ENCODE data around the gene GALNT17. TPM values are rescaled to one million over a fixed set of nuclear protein-coding genes. Genes with fewer than 3 reads are reported as not detected.

The GALNT17 gene
- total RNA-seq, 2 donors from 2014 or later = not detected

- ATAC-seq (peak in 1 of 2 donors; percentile 28), DNase-seq (ENCODE audit: low spot score) (no peak)
- Mint-ChIP-seq H3K27me3 (no peaks in the 10 kb centered on the region), H3K9me3 (peaks cover 12% of the 10 kb centered on the region), H3K27ac (no peak overlapping the region), H3K4me1 (ENCODE audit: low read depth in 2 of 2) (no peaks in the 10 kb centered on the region), H3K4me3 (no peak overlapping the region), H3K36me3 (no peaks in the 10 kb centered on the region)
Observed at GRCh38 chr7:71661671-71662224, 529.8 kb downstream of the GALNT17 start.

DNA sequence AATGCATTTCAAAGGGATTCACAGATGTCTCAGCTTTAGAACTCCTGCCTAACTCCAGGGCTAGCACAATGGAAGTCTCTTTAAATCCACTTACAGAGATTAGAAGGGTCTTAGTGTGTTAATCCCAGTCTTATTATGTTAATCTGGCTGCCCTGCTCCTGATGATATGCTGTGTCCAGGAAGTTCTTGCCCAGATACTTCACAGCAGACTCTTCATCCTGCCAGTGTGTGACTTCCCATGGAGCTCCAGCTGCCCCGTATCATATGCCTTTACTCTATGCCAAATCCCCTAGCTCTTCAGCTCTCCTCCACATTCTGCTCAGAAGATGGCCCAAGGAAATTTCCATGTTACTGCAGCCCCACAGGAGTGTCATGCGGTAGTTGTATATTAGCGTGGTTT lies 533.8 kb downstream of the GALNT17 start:
- H3K27me3 Mint-ChIP-seq = no peaks in the 10 kb centered on the region
- H3K27ac Mint-ChIP-seq = no peak overlapping the region
- ATAC-seq (no peak), DNase-seq (ENCODE audit: low spot score) (no peak)
- no peaks in the 10 kb centered on the region for H3K4me1 Mint-ChIP-seq (ENCODE audit: low read depth in 2 of 2)
- H3K36me3 Mint-ChIP-seq = no peaks in the 10 kb centered on the region
- no peak overlapping the region for H3K4me3 Mint-ChIP-seq
- H3K9me3 Mint-ChIP-seq = peaks cover 7% of the 10 kb centered on the region

- Mint-ChIP-seq H3K9me3 (peaks cover 3% of the 10 kb centered on the region), H3K27me3 (no peaks in the 10 kb centered on the region), H3K36me3 (no peaks in the 10 kb centered on the region), H3K4me1 (ENCODE audit: low read depth in 2 of 2) (no peaks in the 10 kb centered on the region), H3K27ac (no peak overlapping the region), H3K4me3 (no peak overlapping the region)
- DNase-seq (ENCODE audit: low spot score) (no peak), ATAC-seq (no peak)
Observed at GRCh38 chr7:71668572-71668971, 536.6 kb downstream of the GALNT17 start.

GRCh38 chr7:71679480-71679879 lies 547.5 kb downstream of the GALNT17 start:
- Mint-ChIP-seq H3K36me3 (no peaks in the 10 kb centered on the region), H3K4me3 (no peak overlapping the region), H3K9me3 (no peaks in the 10 kb centered on the region), H3K27me3 (no peaks in the 10 kb centered on the region), H3K4me1 (ENCODE audit: low read depth in 2 of 2) (no peaks in the 10 kb centered on the region), H3K27ac (no peak overlapping the region)
- no peak for DNase-seq (ENCODE audit: low spot score)
- no peak for ATAC-seq

GRCh38 chr7:71682181-71682580 lies 550.2 kb downstream of the GALNT17 start:
- Mint-ChIP-seq H3K4me1 (ENCODE audit: low read depth in 2 of 2) (no peaks in the 10 kb centered on the region), H3K27ac (no peak overlapping the region), H3K9me3 (no peaks in the 10 kb centered on the region), H3K27me3 (no peaks in the 10 kb centered on the region), H3K4me3 (no peak overlapping the region), H3K36me3 (no peaks in the 10 kb centered on the region)
- DNase-seq (ENCODE audit: low spot score) (no peak), ATAC-seq (no peak)

DNA sequence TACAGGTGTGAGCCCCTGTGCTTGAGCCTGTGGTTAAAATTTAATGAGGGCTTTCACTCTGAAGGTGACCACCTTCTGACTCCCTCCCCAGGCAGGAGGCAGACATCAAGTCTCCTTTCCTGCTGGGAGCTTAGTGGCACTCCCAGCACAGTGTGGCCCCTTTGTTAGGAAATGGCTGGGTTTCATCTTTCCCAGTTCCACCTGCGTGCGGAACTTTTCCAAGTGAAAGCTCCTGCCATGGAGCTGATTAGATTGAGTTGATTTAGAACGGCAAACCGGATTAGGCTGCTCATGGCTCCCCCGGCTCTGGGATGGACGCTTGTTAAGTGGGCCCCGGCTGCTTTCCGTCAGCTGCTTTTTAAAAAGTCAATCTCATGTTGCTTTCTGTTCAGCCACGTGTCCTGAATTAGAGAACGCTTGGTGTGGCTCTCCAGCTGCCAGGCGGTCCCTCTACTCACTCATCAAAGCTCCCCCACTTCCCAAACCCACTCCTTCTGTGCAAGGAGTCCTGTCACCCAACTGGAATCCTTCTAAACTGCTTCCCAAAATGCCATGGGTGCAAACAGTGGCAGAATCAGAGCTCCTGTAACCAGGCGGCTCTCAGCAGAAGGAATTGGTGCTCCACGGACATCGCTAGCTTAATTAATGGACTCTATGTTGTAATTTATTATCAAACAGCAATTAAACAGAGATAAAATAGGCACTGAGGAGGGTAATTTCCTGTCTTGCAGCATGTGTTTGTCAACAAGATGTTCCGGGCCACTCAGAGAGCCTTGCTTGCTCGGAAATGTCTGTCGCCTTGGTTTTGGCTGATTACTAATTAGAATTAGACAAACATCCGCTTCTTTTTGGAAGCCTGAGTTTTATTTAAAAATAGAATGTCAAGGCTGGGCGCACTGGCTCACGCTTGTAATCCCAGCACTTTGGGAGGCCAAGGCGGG lies 551.2 kb downstream of the GALNT17 start:
- Mint-ChIP-seq H3K27ac (no peak overlapping the region), H3K4me3 (no peak overlapping the region), H3K27me3 (no peaks in the 10 kb centered on the region), H3K36me3 (no peaks in the 10 kb centered on the region), H3K9me3 (no peaks in the 10 kb centered on the region), H3K4me1 (ENCODE audit: low read depth in 2 of 2) (no peaks in the 10 kb centered on the region)
- no peak for DNase-seq (ENCODE audit: low spot score)
- no peak for ATAC-seq

GRCh38 chr7:71687286-71687685 lies 555.3 kb downstream of the GALNT17 start:
- H3K9me3 Mint-ChIP-seq = no peaks in the 10 kb centered on the region
- no peaks in the 10 kb centered on the region for H3K36me3 Mint-ChIP-seq
- ATAC-seq (no peak), DNase-seq (ENCODE audit: low spot score) (no peak)
- no peaks in the 10 kb centered on the region for H3K4me1 Mint-ChIP-seq (ENCODE audit: low read depth in 2 of 2)
- no peak overlapping the region for H3K4me3 Mint-ChIP-seq
- H3K27ac Mint-ChIP-seq = no peak overlapping the region
- no peaks in the 10 kb centered on the region for H3K27me3 Mint-ChIP-seq

GRCh38 chr7:71687831-71688599 lies 556.1 kb downstream of the GALNT17 start:
- Mint-ChIP-seq H3K27me3 (no peaks in the 10 kb centered on the region), H3K4me3 (no peak overlapping the region), H3K4me1 (ENCODE audit: low read depth in 2 of 2) (no peaks in the 10 kb centered on the region), H3K27ac (no peak overlapping the region), H3K36me3 (no peaks in the 10 kb centered on the region), H3K9me3 (no peaks in the 10 kb centered on the region)
- DNase-seq (ENCODE audit: low spot score) (no peak), ATAC-seq (no peak)

DNA sequence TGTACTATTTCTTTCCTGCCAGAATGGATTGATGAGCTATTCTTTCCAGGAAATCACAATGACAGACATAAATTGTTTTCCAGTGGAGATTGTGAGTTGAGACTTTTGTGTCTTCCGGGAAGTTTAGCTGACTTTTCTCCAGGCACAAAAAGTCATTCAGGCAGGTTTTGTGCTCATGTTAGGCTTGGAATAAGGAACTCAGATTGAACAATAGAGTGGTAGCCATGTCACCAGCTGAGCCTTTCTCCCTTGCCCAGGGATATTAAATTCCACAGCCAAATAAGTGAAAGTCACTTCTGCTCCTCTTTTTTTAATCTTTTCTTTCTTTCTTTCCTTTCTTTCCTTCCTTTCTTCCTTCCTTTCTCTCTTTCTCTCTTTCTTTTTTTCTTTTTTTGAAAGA lies 559.6 kb downstream of the GALNT17 start:
- Mint-ChIP-seq H3K36me3 (no peaks in the 10 kb centered on the region), H3K27ac (no peak overlapping the region)

GRCh38 chr7:71694665-71695064 lies 562.7 kb downstream of the GALNT17 start:
- ATAC-seq = no peak
- Mint-ChIP-seq H3K27ac (no peak overlapping the region), H3K27me3 (no peaks in the 10 kb centered on the region), H3K9me3 (peaks cover 5% of the 10 kb centered on the region), H3K4me1 (ENCODE audit: low read depth in 2 of 2) (no peaks in the 10 kb centered on the region), H3K4me3 (no peak overlapping the region), H3K36me3 (no peaks in the 10 kb centered on the region)
- DNase-seq (ENCODE audit: low spot score) = no peak

More for the DNA sequence above, 559.6 kb downstream of the GALNT17 start:
- Mint-ChIP-seq H3K4me1 (ENCODE audit: low read depth in 2 of 2) (no peaks in the 10 kb centered on the region), H3K27me3 (no peaks in the 10 kb centered on the region), H3K9me3 (no peaks in the 10 kb centered on the region), H3K4me3 (no peak overlapping the region)
- ATAC-seq (no peak), DNase-seq (ENCODE audit: low spot score) (no peak)

DNA sequence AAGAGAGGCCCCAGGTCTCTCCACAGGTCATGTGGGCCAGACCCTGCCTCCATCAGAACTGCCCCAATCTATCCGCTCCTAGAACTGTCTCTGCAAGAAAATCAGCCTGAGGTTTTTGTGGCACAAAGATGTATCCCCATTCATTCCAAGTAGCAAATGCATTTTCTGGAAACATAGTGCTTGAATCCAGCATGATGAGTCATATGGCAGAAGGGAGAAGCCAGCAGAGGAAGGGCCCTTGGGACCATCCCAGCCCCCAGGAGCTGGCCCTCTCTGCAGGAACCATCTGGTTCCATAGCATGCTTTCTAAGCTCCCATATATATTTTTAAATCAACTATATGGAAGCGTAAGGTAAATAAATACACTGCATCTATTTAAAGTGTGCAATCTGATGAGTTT lies 563.2 kb downstream of the GALNT17 start:
- H3K4me3 Mint-ChIP-seq = no peak overlapping the region
- H3K27me3 Mint-ChIP-seq = no peaks in the 10 kb centered on the region
- no peak overlapping the region for H3K27ac Mint-ChIP-seq
- H3K36me3 Mint-ChIP-seq = no peaks in the 10 kb centered on the region
- DNase-seq (ENCODE audit: low spot score) (no peak), ATAC-seq (no peak)
- no peaks in the 10 kb centered on the region for H3K4me1 Mint-ChIP-seq (ENCODE audit: low read depth in 2 of 2)
- H3K9me3 Mint-ChIP-seq = peaks cover 5% of the 10 kb centered on the region

- H3K4me3 Mint-ChIP-seq = no peak overlapping the region
- no peak overlapping the region for H3K27ac Mint-ChIP-seq
- peaks cover 13% of the 10 kb centered on the region for H3K9me3 Mint-ChIP-seq
- H3K4me1 Mint-ChIP-seq (ENCODE audit: low read depth in 2 of 2) = no peaks in the 10 kb centered on the region
- no peak for ATAC-seq
- no peaks in the 10 kb centered on the region for H3K36me3 Mint-ChIP-seq
- H3K27me3 Mint-ChIP-seq = no peaks in the 10 kb centered on the region
- DNase-seq (ENCODE audit: low spot score) = no peak
Observed at GRCh38 chr7:71696511-71696910, 564.6 kb downstream of the GALNT17 start.

DNA sequence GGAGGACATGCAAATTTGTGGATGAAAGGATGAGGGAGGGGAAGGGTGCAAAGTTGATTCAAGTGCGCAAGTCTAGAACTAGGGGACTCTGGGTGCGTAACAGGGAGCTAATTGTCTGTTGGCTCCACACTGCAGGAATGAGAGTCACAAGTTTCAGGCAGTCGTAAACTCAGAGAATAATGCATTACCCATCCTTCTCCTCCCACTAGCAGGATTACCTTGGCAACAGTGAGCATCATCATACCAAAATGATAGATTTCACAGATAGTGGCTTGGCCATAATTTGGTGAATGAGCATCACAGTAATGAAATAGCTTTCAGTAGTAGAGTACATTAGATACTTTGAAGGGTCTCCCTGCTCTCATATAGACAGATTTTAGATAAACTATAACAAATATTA lies 565.5 kb downstream of the GALNT17 start:
- H3K4me3 Mint-ChIP-seq = no peak overlapping the region
- DNase-seq (ENCODE audit: low spot score) (no peak), ATAC-seq (no peak)
- H3K27me3 Mint-ChIP-seq = no peaks in the 10 kb centered on the region
- H3K9me3 Mint-ChIP-seq = peaks cover 19% of the 10 kb centered on the region
- no peak overlapping the region for H3K27ac Mint-ChIP-seq
- H3K36me3 Mint-ChIP-seq = no peaks in the 10 kb centered on the region
- H3K4me1 Mint-ChIP-seq (ENCODE audit: low read depth in 2 of 2) = no peaks in the 10 kb centered on the region

- Mint-ChIP-seq H3K4me1 (ENCODE audit: low read depth in 2 of 2) (no peaks in the 10 kb centered on the region), H3K9me3 (peaks cover 24% of the 10 kb centered on the region), H3K4me3 (no peak overlapping the region), H3K36me3 (no peaks in the 10 kb centered on the region), H3K27ac (no peak overlapping the region), H3K27me3 (no peaks in the 10 kb centered on the region)
- ATAC-seq (no peak), DNase-seq (ENCODE audit: low spot score) (no peak)
Observed at GRCh38 chr7:71705217-71705616, 573.3 kb downstream of the GALNT17 start.
